Measurements from ENCODE around the gene DAGLB. TPM values are rescaled to one million over a fixed set of nuclear protein-coding genes. Genes with fewer than 3 reads are reported as not detected.

The DAGLB gene
- polyA plus RNA-seq, 1 donor (not counting 4 experiments of a cell fraction or from before 2014, with no cell fraction given): 15.5 TPM

DNA sequence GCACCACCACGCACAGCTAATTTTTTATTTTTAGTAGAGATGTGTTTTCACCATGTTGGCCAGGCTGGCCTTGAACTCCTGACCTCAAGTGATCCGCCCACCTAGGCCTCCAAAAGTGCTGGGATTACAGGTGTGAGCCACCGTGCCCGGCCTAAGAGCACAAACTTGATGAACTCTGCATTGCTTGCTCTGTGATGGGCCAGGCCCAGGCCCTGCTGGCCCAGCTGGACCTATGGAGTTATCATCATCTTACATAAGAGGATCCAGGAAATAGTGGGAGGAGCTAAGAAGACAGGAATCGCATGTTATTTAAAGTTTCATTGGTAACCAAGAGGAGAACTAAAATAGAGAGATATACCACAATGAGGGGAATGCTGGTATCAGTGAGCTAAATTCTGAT is 86.9 kb downstream of the DAGLB start:
- no peaks in the 10 kb centered on the region for H3K4me1 ChIP-seq (ENCODE audit: control insufficient read depth, extremely low read depth, insufficient read depth, low read length)
- no peaks in the 10 kb centered on the region for H3K9me3 ChIP-seq (ENCODE audit: control insufficient read depth, low read depth, low read length)
- FAIRE-seq: no peak
- H4K20me1 ChIP-seq (ENCODE audit: control insufficient read depth, extremely low read depth, insufficient read depth, low read length): no peaks in the 10 kb centered on the region
- dilution Hi-C loops (cut with MboI; ENCODE audit: extremely low pct_ligation_motif_present, low sequenced_read_pairs): no loop called here
- H3K27ac ChIP-seq (ENCODE audit: control insufficient read depth, insufficient read depth, low read length): no peak overlapping the region
- no peak overlapping the region for H3K4me3 ChIP-seq (ENCODE audit: control insufficient read depth in 2 of 3, extremely low read depth in 1 of 3, insufficient read depth in 2 of 3, low read depth in 1 of 3, low read length in 3 of 3)
- H3K4me2 ChIP-seq (ENCODE audit: control insufficient read depth, extremely low read depth, insufficient read depth, low read depth, low read length): no peak overlapping the region
- no peak overlapping the region for H2AFZ ChIP-seq (ENCODE audit: control insufficient read depth, low read length)
- H3K79me2 ChIP-seq (ENCODE audit: control insufficient read depth, insufficient read depth, low read length): no peaks in the 10 kb centered on the region
- H3K9me1 ChIP-seq (ENCODE audit: control insufficient read depth, extremely low read depth, insufficient read depth, low read length): no peaks in the 10 kb centered on the region
- no peaks in the 10 kb centered on the region for H3K36me3 ChIP-seq (ENCODE audit: control insufficient read depth in 2 of 2, extremely low read depth in 1 of 2, insufficient read depth in 2 of 2, low read length in 2 of 2)
- H3K27me3 ChIP-seq (ENCODE audit: control insufficient read depth, extremely low read depth, insufficient read depth, low read length): no peaks in the 10 kb centered on the region
- TF ChIP-seq, protein P1, sequence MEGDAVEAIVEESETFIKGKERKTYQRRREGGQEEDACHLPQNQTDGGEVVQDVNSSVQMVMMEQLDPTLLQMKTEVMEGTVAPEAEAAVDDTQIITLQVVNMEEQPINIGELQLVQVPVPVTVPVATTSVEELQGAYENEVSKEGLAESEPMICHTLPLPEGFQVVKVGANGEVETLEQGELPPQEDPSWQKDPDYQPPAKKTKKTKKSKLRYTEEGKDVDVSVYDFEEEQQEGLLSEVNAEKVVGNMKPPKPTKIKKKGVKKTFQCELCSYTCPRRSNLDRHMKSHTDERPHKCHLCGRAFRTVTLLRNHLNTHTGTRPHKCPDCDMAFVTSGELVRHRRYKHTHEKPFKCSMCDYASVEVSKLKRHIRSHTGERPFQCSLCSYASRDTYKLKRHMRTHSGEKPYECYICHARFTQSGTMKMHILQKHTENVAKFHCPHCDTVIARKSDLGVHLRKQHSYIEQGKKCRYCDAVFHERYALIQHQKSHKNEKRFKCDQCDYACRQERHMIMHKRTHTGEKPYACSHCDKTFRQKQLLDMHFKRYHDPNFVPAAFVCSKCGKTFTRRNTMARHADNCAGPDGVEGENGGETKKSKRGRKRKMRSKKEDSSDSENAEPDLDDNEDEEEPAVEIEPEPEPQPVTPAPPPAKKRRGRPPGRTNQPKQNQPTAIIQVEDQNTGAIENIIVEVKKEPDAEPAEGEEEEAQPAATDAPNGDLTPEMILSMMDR (optimal IDR thresholded peaks at IDR 0.05 in 1 of 3, IDR thresholded peaks at IDR 0.05 in 1 of 3, conservative IDR thresholded peaks at IDR 0.05 in 1 of 3; ENCODE audit: extremely low read depth in 1 of 3, insufficient read depth in 2 of 3, low read length in 3 of 3): no peak
- TF ChIP-seq EZH2 (IDR thresholded peaks at IDR 0.05; ENCODE audit: low read length): no peak
- no peak overlapping the region for H3K9ac ChIP-seq (ENCODE audit: control insufficient read depth, extremely low read depth, insufficient read depth, low read length)
- no peak for DNase-seq (ENCODE audit: low read depth, low spot score)

DNA sequence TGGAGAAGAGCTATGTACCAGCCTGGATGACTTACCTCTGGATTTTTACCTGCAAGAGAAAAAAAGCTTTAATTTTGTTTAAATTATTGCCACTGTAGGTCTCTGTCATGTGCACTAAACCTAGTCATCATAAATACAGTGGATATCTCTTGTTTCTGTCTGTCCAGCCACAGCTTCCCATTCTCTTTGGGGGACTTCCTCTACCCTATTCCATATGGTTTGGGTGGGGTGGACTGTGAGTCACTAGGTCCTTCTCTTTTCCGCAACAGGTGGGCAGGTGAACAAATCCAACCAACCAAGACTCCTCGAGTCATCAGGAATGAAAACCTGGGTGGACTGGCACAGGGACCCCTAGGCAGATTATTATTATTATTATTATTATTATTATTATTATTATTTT is 88.0 kb downstream of the DAGLB start:
- no peak for FAIRE-seq
- no peak for TF ChIP-seq EZH2 (IDR thresholded peaks at IDR 0.05; ENCODE audit: low read length)
- no peak overlapping the region for H3K27ac ChIP-seq (ENCODE audit: control insufficient read depth, insufficient read depth, low read length)
- no peaks in the 10 kb centered on the region for H3K4me1 ChIP-seq (ENCODE audit: control insufficient read depth, extremely low read depth, insufficient read depth, low read length)
- H3K9ac ChIP-seq (ENCODE audit: control insufficient read depth, extremely low read depth, insufficient read depth, low read length): no peak overlapping the region
- dilution Hi-C loops (cut with MboI; ENCODE audit: extremely low pct_ligation_motif_present, low sequenced_read_pairs): no loop called here
- no peak overlapping the region for H3K4me2 ChIP-seq (ENCODE audit: control insufficient read depth, extremely low read depth, insufficient read depth, low read depth, low read length)
- H4K20me1 ChIP-seq (ENCODE audit: control insufficient read depth, extremely low read depth, insufficient read depth, low read length): no peaks in the 10 kb centered on the region
- no peaks in the 10 kb centered on the region for H3K9me3 ChIP-seq (ENCODE audit: control insufficient read depth, low read depth, low read length)
- H3K27me3 ChIP-seq (ENCODE audit: control insufficient read depth, extremely low read depth, insufficient read depth, low read length): no peaks in the 10 kb centered on the region
- no peaks in the 10 kb centered on the region for H3K79me2 ChIP-seq (ENCODE audit: control insufficient read depth, insufficient read depth, low read length)
- H3K9me1 ChIP-seq (ENCODE audit: control insufficient read depth, extremely low read depth, insufficient read depth, low read length): no peaks in the 10 kb centered on the region
- no peaks in the 10 kb centered on the region for H3K36me3 ChIP-seq (ENCODE audit: control insufficient read depth in 2 of 2, extremely low read depth in 1 of 2, insufficient read depth in 2 of 2, low read length in 2 of 2)
- DNase-seq (ENCODE audit: low read depth, low spot score): no peak
- no peak overlapping the region for H3K4me3 ChIP-seq (ENCODE audit: control insufficient read depth in 2 of 3, extremely low read depth in 1 of 3, insufficient read depth in 2 of 3, low read depth in 1 of 3, low read length in 3 of 3)
- H2AFZ ChIP-seq (ENCODE audit: control insufficient read depth, low read length): no peak overlapping the region

Other genes with a start within 250 kb of the DAGLB start
- gene CYTH3, start 175.3 kb downstream of the DAGLB start, polyA plus RNA-seq: 23.9 to 34.4 TPM (median 28.4 TPM) in 3 replicates
- 11.5 to 17.2 TPM (median 16.8 TPM) in 3 replicates for gene FAM220A, start 99.0 kb downstream of the DAGLB start, polyA plus RNA-seq
- 346 to 659 TPM (median 493 TPM) in 3 replicates for gene RAC1, start 73.4 kb downstream of the DAGLB start, polyA plus RNA-seq
- gene KDELR2, start 36.2 kb upstream of the DAGLB start, polyA plus RNA-seq: 89.2 to 154 TPM (median 145 TPM) in 3 replicates
- 0.01 to 0.04 TPM (median 0.03 TPM) in 3 replicates for gene GRID2IP, start 103.5 kb upstream of the DAGLB start, polyA plus RNA-seq
- gene ZDHHC4, start 129.5 kb upstream of the DAGLB start, polyA plus RNA-seq: 50.7 to 66.1 TPM (median 60.6 TPM) in 3 replicates
- gene INTS15, start 142.1 kb upstream of the DAGLB start, polyA plus RNA-seq: 11.9 to 22.5 TPM (median 12.1 TPM) in 3 replicates
- 0.02 to 0.03 TPM (median 0.03 TPM) in 3 replicates for gene ZNF853, start 167.7 kb upstream of the DAGLB start, polyA plus RNA-seq
- 4.6 to 5.1 TPM (median 4.7 TPM) in 3 replicates for gene ZNF316, start 189.4 kb upstream of the DAGLB start, polyA plus RNA-seq